Neural progenitor cell (in vitro differentiated cells): Measurements from ENCODE around the gene LIMK2.

Experiments
- EZH2phosphoT487 ChIP-seq: fragments of 200-600 bp; sonication (generic); IDR thresholded peaks from 2 replicates; pipeline ENCODE4 v1.6.1; 2017; ENCODE audit warnings: antibody characterized with exemption
- TF ChIP-seq, protein P1 (sequence below): fragments of 200-600 bp; sonication (generic); IDR thresholded peaks from 2 replicates; pipeline ENCODE4 v1.5.1; 2017; ENCODE audit warnings: antibody characterized with exemption, mild to moderate bottlenecking

GRCh38 chr22:31260474-31260856, 48.4 kb downstream of the LIMK2 start:
- TF ChIP-seq, protein P1, sequence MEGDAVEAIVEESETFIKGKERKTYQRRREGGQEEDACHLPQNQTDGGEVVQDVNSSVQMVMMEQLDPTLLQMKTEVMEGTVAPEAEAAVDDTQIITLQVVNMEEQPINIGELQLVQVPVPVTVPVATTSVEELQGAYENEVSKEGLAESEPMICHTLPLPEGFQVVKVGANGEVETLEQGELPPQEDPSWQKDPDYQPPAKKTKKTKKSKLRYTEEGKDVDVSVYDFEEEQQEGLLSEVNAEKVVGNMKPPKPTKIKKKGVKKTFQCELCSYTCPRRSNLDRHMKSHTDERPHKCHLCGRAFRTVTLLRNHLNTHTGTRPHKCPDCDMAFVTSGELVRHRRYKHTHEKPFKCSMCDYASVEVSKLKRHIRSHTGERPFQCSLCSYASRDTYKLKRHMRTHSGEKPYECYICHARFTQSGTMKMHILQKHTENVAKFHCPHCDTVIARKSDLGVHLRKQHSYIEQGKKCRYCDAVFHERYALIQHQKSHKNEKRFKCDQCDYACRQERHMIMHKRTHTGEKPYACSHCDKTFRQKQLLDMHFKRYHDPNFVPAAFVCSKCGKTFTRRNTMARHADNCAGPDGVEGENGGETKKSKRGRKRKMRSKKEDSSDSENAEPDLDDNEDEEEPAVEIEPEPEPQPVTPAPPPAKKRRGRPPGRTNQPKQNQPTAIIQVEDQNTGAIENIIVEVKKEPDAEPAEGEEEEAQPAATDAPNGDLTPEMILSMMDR = no peak
- TF ChIP-seq EZH2phosphoT487 = no peak
